ENCODE data around the gene GRIN1.

Gene GRIN1

GRCh38 chr9:137138722-137139467 lies at the start of gene GRIN1:
GRIN1 (plus strand) TSS chr9:137139154; CDS start chr9:137139487, 333 bp downstream.
- no peak for DNase-seq (ENCODE audit: low read depth)

GRCh38 chr9:137089232-137089947 lies 49.6 kb upstream of the GRIN1 start:
- DNase-seq (ENCODE audit: low read depth), result no peak

GRCh38 chr9:137095664-137096517 lies 43.1 kb upstream of the GRIN1 start:
- DNase-seq (ENCODE audit: low read depth), result no peak

GRCh38 chr9:137096785-137097546 lies 42.0 kb upstream of the GRIN1 start:
- DNase-seq (ENCODE audit: low read depth), result no peak

GRCh38 chr9:137097761-137098462 lies 41.0 kb upstream of the GRIN1 start:
- no peak for DNase-seq (ENCODE audit: low read depth)

GRCh38 chr9:137099231-137099630 lies 39.7 kb upstream of the GRIN1 start:
- no peak for DNase-seq (ENCODE audit: low read depth)

GRCh38 chr9:137103206-137103999 lies 35.6 kb upstream of the GRIN1 start:
- no peak for DNase-seq (ENCODE audit: low read depth)

GRCh38 chr9:137105814-137106661 lies 32.9 kb upstream of the GRIN1 start:
- no peak for DNase-seq (ENCODE audit: low read depth)

- no peak for DNase-seq (ENCODE audit: low read depth)
These were observed 32.2 kb upstream of the GRIN1 start for GRCh38 chr9:137106662-137107250.

GRCh38 chr9:137107312-137107921 lies 31.5 kb upstream of the GRIN1 start:
- DNase-seq (ENCODE audit: low read depth), result no peak

GRCh38 chr9:137107982-137108381 lies 31.0 kb upstream of the GRIN1 start:
- DNase-seq (ENCODE audit: low read depth), result no peak

GRCh38 chr9:137108608-137109249 lies 30.2 kb upstream of the GRIN1 start:
- DNase-seq (ENCODE audit: low read depth), result no peak

- DNase-seq (ENCODE audit: low read depth), result no peak
These were observed 29.5 kb upstream of the GRIN1 start for GRCh38 chr9:137109250-137110146.

- DNase-seq (ENCODE audit: low read depth), result no peak
These were observed 28.6 kb upstream of the GRIN1 start for GRCh38 chr9:137110147-137110910.

GRCh38 chr9:137110911-137111787 lies 27.8 kb upstream of the GRIN1 start:
- DNase-seq (ENCODE audit: low read depth), result no peak
